GM18873 (cell line): ENCODE measurements around the gene MED20.
"Not testable (repeated sequence)": the region's sequence is repeated elsewhere in the genome, so short reads cannot be mapped to it uniquely, and the experiment has no call there.

Source experiments
- ATAC-seq: cut with Tn5 transposase; IDR thresholded peaks from one replicate; pipeline ENCODE4 v1.9.1; 2021; ENCODE audit warnings: mild to moderate bottlenecking, moderate library complexity, moderate number of reproducible peaks; ENCODE audit not compliant: unreplicated experiment, low FRiP score

Gene MED20, protein sequence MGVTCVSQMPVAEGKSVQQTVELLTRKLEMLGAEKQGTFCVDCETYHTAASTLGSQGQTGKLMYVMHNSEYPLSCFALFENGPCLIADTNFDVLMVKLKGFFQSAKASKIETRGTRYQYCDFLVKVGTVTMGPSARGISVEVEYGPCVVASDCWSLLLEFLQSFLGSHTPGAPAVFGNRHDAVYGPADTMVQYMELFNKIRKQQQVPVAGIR

DNA sequence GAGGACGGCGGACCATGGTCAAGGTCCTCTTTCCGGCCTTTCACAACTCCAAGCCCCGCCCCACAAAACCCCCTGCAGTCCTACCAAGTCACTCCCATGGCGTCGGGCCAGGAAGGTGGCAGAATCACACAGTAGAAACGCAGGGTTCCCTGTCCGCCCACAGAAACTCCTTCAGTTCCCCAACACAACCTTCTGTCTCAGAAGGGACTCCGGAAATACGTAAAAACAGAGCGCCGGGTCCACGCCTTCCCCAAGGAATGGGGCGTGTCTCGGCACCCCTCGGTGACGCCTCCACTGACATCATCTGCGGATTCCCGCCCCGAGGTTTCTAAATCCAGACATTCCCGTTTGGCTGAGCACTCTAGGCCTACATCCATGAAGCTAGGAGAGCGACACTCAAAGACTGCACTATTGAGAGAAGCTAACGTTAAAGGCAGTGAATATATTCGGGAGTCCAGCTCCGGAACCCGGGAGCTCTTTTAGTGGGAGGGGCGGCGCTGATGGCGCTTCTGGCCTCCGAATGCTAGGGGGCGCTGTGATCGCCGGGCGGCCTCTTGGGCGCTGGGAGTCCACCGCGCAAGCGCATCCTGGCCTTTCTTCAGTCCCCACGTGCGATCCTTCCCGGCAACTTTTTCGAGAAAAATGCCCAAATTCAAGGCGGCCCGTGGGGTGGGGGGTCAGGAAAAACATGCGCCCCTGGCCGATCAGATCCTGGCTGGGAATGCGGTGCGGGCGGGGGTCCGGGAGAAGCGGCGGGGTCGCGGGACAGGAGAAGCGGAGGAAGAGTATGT is at the start of gene MED20, which contains the start of gene BYSL:
TSS of gene MED20 (minus strand) at position 219 of the 791 bp plus-strand sequence. CDS start at position 98, 121 bp downstream.
TSS of gene BYSL (plus strand) at position 579 of the 791 bp plus-strand sequence. CDS start at position 643, 64 bp downstream.
- peak; percentile 85 for ATAC-seq

DNA sequence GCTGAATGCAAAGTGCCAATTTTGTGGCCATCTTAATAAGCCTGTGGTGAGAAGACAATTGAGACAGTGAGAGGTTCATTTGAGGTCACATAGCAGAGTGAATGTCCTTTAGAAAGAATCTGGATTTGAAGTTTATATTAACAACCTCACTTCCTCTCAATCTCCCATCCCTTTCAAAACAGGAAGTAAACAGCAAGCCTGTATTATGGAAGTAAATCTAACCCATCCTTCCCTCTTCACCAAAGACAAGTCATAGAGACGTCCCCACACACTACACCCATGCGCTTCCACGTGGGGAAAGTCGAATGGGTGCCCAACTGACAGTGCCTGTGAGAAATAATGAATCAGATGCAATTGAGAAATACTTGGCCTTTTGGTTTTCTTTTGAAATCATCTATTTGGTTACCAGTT is 49.5 kb upstream of the MED20 start:
- ATAC-seq = no peak

DNA sequence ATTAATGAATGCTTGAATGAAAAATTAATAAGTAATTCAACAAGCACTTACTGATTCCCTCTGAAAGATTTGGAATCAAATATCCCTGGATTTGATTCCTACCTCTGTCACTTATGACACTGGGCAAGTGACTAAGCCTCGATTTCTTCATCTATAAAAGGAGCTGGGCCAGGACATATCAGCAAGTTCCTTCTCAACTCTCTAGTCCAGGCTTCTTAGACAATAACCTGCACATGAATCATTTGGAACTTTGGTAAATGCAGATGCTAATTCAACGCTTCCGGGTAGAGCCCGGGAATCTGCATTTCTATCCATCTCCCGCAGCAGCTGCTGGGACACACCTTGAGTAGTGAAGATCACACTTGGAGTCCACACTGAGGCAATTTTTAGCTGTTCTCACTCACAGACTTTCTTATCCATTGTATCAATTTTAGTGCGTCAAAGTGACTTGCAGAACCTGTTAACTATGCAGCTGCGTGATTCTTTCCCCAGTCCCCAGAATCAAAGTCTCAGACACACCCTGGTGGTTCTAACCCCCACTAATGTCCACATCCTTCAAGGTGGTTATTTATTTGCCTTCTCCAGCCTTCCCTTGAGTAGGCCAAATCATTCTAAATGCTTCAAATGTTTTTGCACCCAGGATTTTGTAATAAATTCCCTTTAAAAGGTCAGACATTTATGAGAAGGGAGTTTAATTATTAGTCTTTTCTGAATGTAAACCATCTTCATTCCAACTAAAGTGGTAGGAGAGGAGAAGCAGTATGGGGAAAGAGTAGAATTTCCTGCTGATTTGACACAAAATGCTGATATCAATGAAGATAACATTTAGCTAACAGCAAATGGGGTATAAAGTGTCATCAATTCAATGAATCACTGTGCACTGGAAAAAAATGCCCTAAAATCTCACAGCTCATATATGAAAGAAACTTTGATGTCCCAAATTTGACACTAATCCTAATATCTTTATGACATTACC is 46.7 kb upstream of the MED20 start:
- no peak for ATAC-seq

DNA sequence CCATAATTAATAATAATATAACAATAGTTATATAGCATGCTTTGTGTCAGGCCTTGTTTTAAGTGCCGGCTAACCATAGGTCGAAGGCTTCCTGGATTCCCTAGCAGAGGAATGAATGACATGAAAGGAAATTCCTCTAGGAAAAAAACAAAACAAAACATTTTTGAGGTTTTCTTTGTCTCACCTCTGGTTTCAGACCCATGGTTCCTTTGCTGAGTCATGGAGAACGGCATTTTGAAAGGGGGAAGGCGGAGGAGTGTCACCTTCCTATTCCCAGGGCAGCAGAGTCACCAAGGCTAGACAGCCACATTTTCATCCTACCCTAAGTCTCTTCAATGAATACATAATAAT is 46.0 kb upstream of the MED20 start:
- ATAC-seq = no peak

DNA sequence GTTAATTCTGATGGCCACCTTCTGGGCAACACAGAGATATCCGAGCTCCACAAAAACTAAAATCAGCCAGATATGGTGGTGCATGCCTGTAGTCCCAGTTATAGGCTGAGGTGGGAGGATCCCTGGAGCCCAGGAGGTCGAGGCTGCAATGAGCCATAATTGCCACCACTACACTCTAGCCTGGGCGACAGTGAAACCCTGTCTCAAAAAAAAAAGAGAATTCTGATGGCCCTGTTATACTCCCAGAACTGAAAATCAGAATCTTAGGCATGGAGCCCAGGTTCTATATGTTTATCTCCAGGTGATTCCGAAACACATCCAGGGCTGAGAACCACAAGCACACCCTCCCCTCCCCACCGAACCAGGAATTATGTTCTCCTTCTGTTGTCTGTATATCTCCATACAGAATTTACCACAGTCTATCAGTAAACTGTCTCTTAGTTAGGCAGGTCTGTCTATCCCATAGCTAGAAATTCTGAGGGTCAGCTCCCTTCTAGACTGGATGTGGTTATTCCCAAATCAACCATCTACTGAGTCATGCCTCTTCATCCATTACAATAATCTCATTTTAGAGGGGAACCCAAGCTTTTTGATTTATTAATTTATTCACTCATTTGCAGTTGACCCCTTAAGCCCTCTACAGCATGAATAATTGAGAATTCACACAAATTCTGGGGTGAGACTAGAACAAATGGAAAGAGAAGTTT is 45.4 kb upstream of the MED20 start:
- no peak for ATAC-seq

DNA sequence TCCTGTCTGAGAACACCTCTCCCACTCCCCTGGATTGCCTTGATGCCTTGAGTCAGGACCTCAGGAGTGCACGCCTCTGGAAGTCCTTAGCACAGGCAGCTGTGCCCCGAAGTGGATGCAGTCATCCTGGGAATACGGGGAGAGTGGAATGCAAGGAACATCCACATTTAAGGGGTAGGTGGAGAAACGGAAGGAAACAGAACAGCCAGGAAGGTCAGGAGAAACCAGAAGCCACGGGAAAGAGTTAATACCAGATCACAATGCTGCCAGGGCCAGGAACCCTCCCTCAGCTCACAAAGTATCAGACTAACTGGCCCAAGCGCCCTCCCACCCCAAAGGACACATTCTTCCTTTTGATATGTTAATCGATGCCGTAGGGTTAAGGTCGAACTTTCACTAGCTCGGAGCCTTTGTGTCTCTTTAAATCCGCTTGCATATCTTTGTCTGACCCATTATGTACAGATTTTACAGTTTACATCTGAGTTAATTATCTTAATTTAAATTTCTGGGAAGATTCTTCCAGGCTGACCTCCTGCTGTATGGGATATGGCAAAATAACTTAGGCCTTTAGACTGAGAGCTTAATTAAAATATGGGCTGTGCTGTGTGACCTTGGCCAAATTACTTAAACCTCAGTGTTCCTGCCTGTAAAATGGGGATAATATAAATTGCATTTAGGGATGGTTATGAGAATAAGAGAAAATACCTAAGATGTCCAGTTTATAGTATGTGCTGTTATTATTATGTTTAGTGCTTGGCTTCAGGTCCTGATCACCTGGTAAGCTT is 44.7 kb upstream of the MED20 start:
- no peak for ATAC-seq

DNA sequence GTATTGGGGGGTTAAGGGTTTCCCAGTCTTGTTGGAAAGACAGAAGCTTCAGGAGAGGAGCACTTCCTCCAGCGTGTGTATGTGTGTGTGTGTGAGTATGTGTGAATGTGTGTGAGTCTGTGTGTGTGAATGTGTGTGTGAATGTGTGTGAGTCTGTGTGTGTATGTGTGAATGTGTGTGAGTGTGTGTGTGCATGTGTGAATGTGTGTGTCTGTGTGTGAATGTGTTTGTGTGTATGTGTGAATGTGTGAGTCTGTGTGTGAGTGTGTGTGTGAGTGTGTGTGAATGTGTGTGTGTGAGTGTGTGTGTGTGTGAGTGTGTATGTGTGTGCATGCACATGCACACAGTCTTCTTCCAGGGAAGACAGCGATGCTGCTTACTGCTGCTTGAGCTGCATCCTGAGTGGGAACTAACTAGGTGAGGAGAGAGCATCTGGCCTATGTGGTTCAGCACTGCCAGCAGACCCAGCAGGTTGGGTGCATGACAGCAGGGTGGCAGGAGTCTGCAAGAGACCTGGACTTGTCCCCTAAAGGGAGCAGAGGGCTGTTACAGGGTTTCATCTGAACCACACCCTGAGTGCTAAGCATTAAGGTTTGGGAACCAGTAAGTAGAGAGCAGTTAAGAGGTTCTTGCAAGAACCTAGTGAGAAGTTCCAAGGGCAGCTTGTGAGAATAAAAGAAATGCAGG is 43.4 kb upstream of the MED20 start:
- ATAC-seq = no peak

DNA sequence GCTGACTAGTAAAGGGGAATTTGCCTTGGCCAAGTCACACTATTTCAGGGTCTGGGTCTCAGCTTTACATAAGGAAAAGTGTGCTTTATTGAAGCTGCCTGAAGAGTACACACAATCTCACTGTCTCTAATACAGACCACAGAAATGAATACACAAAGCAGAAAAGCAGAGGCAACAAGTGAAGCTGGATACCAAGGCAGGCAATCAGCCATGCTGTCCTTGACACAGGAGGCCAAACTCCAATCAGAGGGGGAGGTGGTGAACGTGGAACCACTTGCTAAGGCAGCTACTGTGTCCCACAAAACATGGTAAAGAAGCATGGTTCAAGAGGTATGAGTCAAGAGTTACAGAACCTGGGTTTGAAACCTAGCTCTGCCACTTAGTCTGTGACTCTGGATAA is 42.4 kb upstream of the MED20 start:
- no peak for ATAC-seq

DNA sequence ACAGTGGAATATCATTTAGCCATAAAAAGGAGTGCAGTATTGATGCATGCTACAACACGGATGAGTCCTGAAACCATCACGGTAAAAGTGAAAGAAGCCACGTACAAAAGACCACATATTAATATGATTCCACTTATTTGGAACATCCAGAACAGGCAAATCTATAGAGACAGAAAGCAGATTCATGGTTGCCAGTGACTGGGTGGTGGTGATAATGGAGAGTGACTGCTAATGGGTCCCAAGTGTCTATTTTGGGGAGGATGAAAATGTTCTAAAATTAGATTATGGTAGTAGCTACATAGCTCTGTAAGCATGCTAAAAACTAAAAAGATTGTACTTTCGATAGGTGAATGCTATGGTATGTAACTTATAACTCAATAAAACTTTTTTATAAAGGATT is 39.1 kb upstream of the MED20 start:
- ATAC-seq = no peak

DNA sequence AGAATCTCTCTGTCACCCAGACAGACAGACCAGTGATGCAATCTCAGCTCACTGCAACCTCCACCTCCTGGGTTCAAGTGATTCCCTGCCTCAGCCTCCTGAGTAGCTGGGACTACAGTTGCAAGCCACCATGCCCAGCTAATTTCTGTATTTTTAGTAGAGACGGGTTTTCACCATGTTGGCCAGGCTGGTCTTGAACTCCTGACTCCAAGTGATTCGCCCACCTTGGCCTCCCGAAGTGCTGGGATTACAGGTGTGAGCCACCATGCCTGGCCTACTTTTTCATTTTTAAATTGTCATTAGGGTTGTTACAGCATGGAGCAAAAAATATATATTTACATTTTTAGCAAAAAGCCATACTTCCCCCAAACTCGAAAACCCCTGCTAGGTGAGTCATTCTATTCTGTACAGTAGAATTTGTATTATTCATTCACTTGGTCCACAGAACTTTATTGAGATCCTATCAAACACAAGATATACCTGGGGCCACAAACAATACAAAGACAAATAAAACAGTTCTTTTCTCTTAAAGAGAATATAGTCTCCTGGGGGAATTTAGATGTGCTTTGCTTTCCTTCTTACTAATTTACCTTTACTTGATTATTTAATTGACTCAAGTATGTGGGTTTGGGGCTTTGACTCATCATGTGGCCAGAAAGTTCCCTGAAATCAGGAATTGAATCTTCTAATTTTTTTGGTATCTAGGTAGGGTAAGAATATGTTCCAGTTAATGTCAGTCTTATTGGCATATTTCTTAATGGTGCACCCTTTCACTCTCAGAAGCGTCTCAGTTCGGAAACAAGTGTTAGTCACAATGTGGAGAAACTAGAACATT is 37.3 kb upstream of the MED20 start:
- no peak for ATAC-seq

DNA sequence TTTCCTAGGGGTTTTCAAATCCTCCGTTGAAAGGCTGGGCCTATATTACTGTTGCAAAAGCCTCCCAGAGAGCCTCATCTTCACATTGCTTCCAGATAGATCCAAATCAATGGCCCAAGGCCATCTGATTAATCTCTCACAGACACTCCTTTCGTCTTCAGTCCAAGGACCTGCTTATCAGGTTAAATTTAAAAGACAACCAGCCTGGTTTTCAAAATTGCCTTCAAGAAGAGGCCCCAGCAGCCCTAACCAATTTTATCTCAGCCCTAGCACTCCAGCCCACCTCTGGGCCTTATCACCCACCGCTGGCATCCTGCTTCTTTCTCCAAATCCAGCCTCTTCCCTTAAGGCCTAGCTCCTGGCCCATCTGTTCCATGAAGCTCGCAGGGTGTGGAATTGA is 36.2 kb upstream of the MED20 start:
- no peak for ATAC-seq

DNA sequence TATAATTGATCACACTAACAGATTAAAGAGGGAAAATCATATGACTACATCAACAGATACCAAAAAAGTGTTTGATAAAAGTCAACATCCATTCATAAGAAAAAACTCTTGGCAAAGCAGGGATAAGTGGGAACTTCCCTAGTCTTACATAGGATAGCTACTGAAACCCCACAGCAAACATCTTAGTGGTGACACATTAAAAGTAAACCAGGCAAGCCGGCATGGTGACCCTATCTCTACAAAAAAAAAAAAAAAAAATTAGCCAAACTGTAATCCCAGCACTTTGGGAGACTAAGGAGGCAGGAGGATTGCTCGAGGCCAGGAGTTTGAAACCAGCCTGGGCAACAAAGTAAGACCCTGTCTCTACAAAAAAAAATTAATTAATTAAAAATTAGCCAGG is 34.5 kb upstream of the MED20 start:
- ATAC-seq = no peak

DNA sequence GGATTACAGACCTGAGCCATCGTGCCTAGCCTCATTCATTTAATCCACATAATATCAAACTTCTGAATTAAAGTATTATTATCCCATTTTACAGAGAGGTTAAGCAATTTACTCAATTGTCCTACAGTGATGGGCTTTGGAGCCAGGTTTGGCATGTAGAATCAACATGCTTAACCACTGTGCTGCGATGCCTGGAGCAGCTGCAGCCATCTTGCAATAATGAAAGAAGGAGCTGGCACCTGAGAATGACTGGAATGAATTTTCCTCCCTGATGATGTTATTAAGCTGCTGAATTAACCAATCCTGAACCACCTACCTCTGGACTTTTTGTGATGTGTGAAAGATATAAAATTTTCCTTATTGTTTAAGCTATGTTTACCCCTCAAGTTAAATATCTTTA is 33.7 kb upstream of the MED20 start:
- ATAC-seq = no peak

DNA sequence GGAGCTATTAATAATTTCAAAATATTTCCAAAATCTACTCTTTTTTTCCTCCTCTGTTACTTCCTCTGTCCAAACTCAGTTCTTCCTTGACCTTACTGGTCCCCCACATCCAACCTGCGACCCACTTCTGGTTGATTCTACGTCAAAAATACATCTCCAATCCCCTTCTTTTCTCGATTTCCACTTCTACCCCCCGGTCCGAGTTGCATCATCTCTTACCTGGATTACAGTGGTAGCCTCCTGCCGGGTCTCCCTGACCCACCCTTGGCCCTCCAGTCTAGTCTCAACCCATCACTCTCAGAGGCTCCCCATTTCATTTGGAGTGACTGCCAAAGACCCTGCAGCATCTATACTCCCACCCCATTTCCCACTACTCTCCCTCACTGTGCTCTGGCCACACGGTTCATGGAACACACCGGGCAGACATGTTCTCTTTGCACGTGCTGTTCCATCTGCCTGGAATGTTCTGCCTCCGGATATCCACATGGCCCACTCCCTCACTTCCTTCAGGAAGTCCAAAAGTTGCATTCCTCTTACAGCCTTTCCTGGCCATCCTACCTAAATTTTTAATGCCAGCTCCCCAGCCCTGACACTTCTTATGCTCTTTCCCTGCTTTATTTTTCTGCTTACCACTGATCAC is 26.8 kb upstream of the MED20 start:
- ATAC-seq = no peak

DNA sequence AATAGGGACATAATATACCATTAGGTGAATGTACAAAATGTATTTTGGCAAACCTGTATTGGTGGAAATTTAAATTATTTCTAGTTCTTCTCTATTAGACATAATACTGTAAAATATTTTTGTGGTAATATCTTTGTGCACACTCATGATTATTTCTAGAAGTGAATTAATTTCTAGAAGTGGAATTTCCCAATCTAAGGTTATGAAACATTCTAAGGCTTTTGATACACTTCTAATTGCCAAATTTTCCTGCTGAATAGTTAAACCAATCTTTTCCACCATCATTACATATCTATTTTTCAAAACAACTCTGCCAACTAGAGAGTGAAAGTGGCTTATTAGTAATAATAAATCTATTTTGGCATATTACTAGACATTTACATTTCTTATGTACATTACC is 22.5 kb upstream of the MED20 start:
- ATAC-seq = no peak

DNA sequence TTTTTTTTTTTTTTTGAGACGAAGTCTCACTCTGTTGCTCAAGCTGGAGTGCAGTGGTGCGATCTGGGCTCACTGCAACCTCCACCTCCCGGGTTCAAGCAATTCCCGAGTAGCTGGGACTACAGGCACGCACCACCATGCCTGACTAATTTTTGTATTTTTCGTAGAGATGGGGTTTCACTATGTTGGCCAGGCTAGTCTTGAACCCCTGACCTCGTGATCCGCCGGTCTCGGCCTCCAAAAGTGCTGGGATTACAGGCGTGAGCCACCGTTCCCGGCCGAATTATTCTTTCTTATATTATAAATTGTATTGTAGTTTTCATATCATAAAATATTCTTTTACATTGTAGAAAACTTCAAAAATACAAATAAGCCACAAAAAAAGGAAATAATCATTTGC is 21.9 kb upstream of the MED20 start:
- not testable (repeated sequence) for ATAC-seq

DNA sequence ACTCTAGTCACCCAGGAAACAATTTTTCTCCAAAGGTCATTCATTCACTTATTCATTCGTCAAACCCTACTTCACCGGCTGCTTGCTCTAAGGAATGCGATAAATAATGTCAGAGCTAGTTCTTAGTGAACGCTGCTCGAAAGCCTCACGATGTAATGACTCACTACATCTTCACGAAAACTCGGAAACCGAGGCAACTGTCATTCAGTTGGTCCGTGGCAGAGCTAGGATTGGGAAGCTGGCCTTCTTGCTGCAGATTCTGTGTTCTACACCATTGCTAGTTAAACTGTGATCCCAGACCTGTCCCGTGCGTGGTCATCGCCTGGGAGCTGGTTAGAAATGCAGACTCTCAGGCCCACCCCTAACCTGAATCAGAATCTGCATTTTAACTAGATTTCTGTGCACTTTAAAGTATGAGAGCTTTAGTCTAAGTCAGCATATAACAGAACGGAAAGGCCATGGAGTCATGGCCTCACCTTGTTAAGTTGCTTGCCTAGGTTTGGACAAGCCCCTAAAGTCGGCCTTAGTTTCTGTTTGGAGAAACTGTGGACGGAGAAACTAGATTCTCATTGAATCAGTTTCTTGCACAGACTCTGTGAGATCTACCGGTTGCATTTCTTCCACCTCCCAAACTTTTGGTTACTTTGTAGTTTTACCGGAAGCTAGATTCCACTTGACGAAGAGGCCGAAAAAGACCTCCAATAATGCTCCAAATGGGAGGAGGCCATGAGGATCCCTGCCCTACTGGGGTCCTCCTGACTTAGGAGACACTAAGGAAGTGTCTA is 21.3 kb upstream of the MED20 start:
- peak; percentile 12 for ATAC-seq
